HG02588 (cell line): ENCODE data around the gene UBE2O.
"Not testable (repeated sequence)": the region's sequence is repeated elsewhere in the genome, so short reads cannot be mapped to it uniquely, and the experiment has no call there.

ENCODE experiments used
- ATAC-seq: cut with Tn5 transposase; IDR thresholded peaks from one replicate; pipeline ENCODE4 v1.9.1; 2021; ENCODE audit warnings: mild to moderate bottlenecking, moderate library complexity; ENCODE audit not compliant: unreplicated experiment

Gene UBE2O

DNA sequence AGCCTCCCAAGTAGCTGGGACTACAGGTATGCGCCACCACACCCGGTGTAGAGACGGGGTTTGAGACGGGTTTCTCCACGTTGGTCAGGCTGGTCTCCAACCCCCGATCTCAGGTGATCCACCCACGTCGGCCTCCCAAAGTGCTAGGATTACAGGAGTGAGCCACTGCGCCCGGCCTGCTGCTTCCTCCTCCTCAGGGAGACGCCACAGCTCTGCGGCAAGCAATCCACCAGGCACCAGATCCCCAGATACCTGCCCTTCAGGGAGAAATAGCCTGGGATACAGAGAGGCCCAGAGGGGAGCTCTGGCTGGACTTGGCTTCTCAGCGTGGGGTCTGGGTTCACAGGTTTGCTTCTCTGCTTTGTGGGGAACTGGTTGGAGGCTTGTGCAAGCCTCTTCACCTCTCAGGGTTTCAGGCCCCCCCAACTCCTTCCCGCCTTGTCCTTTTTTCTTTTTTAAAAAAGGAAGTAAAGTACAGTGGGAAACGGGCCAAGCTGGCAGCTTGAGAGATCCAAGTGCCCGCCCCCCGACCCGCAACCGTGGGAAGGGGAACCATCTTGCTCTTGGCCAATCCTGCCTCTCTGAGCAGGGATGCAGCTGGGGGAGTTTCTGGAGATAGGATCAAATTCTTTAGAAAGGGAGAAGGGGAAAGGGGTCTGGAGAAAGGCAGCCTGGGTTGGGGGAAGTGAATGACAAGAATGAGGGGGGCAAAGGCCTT is 71.2 kb downstream of the UBE2O start:
- ATAC-seq: no peak

DNA sequence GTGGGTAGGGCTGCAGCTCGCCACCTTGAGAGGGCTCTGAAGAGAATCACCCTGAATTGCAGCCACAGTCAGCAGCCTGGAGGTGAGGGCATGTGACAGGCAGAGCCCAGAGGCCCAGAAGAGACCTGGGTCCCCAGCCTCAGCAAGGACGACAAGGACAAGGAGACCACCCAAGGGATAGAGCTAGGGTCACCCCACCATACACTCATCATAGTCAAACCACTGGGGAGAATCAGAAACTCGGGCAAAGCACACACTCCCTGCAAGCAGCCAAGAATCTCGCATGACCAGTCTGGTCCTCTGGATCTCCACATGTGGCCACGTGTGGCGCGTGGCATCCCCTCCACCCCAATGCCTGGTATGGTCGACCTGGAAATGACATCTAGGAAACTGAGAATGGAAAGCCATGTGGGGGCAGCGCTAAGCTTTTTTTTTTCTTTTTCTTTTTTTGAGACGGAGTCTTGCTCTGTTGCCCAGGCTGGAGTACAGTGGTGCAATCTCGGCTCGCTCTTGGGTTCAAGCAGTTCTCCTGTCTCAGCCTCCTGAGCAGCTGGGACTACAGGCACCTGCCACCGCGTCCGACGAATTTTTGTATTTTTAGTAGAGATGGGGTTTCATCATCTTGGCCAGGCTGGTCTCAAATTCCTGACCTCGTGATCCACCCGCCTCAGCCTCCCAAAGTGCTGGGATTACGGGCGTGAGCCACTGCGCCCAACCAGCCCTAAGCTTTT is 73.1 kb downstream of the UBE2O start:
- no peak for ATAC-seq

DNA sequence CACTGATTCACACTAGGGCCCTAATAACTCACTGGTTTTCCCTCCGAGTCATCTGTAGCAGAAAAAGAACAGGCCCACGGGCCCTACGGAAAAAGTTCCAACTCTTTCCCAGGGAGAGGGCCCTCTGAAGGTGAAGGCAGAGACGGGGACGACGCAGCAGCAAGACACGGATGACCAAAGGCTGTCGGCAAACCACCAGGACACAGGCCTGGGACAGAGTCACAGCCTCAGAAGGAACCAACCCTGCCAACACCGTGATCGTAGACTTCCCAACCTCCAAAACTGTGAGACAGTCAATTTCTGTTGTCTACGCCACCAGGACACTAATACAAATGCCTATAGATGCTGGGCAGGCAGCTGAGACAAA is 73.7 kb downstream of the UBE2O start:
- no peak for ATAC-seq

DNA sequence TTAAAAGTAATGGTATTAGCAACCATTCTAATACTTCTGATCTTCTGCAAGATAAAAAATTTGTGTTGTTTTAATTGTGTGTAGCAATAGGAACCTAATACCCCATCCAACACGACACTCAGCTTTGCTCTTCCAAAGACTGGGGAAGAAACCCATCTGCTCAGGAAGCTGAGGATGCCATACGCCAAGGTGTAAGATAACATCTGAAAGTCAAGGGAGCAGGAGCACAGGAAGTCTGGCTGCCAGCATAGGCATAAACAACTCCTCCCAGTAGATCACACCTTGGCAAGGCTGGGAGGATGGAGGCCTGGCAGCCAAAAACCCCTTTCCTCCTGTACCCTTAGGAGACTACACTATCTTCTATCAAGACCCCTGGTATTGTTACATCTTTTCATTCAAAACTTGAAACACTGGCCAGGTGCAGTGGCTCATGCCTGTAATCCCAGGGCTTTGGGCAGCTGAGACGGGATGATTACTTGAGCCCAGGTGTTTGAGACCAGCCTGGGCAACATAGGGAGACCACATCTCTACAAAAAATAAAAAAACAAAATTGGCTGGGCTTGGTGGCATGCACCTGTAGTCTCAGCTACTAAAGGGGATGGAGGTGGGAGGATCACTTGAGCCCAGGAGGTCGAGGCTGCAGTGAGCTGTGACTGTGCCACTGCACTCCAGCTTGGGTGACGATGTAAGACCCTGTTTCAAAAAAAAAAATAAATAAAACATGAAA is 74.2 kb downstream of the UBE2O start:
- ATAC-seq: no peak

DNA sequence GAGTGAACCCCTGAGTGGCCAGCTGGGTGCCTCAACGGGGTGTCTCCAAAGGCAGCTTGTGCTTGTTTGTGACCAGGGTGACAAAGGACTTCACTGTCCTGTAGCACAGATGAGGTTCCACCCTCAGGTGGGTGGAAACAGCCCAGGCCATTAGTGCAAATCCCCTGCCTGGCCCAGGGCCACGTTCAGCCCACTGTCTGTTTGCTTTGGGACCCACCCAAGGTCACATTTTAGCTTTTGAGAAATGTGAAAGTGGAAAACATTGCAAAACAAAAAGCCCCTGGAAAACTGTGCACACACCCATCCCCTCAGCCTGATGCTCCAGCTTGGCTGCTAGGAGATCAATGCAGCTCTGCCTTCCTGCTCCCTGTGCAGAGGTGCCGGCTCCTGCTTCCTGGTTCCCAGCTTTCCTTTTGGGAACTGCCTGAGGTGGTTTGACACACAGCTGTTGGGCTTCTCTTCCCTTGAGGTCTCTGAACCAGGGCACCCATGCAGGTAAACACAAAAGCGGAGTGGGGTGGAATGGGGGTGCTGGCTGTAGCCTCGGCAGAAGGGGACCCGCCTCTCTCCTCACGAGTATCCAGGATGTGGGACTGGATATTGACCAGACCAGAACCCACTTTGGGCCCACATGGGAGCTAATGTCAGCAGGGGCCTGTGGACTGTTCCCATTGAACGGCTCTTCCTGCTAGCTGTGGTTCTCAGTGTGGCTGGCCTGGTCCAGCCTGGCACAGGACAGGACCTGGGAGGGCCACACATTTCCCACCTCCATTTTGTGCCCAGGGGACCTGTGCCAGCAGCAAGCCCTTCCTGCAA is 76.4 kb downstream of the UBE2O start:
- no peak for ATAC-seq

DNA sequence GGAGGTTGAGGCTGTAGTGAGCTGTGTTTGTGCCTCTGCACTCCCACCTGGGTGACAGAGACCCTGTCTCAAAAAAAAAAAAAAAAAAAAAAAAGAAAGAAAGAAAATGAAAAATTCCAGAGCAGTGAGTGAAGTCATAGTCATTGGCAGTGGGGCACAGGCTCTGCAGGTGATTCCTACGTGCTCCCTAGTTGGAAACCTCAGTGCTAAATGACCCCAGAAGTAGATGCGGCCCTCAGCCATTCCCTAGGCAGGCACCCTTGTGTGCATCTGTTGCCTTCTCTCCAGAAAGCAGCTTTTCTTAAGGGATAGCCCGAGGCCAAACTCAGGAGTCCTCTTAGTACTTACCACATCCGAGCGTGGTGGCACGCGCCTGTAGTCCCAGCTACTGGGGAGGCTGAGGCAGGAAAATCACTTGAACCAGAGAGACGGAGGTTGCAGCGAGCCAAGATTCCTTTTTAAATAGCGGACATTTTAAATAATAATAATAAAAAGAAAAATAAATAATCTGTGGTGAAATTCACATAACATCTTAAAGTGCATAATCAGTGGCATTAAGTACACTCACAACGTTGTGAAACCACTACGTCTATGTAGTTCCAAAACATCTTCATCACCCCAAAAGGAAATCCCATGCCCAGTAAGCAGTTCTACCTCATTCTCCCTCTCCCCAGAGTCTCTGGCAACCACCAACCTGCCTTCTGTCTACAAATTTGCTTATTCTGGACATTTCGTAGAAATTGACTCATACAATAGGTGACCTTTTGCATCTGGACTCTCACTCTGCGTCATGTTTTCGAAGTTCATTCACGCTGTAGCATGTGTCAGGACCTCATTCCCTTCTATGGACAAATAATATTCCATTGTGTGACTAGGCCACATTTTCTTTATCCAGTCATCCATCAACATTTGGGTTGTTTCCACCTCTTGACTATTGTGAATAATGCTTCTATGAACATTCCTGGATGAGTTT is 81.0 kb downstream of the UBE2O start:
- ATAC-seq: no peak

DNA sequence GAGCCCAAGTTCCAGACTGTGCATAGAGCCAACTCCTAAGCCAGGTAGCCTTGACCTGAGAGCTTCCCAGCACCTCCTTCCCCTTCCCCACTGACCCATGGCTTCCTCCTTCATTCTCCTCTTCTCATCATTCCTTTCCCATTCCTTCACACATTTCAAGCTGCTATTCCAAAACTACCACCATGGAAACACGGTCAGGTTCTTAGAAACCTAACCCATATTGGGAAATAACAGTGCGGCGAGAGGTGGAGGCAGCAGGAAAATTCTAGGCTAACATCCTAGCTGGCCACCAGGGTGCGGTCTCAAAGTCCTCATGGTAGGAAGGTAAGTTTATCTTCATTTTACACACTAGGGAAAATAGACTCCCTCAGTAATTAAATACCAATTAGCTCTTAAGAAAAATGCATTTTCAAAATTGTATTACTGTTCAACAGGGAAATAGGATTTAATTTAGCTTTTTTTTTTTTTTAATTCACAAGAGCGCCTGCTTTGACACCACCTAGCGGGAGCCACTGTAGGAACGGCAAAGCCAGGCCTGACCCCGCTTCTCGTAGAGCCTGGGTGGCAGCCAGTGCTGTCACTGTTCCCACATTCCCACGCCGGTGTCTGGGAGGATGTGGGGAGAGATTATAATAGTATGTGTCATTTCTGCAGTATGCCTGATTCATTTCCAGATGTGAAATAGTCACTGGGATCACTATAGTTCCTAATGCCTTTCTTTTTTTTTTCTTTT is 82.5 kb downstream of the UBE2O start:
- no peak for ATAC-seq

DNA sequence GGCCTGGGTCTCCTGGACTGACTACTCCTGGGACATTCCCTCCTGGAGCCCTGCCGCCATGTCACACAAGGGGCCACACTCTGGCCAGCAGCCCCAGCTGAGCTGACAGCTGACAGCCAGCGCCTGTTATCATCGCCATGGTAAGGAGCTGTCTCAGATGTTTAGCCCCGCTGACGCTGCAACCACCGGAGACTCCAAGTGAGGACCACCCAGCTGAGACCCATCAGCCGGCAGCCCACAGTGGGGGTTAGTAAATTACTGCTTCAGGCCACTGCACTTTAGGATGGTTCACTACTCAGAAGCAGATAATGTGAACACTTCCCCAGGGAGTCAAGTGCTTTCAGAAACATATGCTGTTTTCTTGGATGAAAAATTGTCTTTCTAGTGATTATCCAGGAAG is 83.1 kb downstream of the UBE2O start:
- no peak for ATAC-seq

DNA sequence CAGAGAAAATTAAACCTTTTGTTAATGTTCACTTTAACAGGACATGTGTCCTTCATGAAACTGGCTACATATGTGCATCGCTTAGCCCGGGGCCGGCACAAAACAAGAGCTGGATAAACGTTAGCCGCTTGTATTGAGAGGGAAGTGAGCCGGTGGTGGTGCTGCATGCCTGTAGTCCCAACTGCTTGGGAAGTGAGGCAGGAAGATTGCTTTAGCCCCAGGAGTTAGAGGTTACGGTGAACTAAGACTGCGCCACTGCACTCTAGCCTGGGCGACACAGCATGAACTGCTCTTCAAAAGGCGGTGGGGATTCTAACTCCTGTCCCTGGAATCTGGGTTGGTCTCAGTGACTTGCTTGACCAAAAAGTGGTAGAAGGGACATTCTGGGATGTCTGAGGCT is 83.6 kb downstream of the UBE2O start:
- no peak for ATAC-seq

DNA sequence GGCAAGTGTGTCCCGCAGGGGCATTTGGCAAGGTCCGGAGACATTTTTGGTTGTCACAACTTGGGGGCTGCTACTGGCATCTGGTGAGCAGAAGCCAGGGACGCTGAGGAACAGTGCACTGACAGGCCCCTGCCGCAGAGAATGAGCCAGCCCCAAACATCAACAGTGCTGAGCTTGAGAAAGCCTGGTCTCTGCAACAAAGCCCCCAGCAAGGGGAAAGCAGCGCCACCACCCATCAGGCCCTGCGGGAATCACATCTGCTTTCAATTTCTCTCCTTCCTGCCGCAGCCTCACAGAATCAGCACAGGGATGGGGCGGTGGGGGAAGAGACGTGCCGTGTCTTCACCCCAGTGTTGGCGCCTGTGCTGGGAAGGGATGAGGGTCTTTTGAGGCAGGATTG is 84.4 kb downstream of the UBE2O start:
- ATAC-seq: no peak

DNA sequence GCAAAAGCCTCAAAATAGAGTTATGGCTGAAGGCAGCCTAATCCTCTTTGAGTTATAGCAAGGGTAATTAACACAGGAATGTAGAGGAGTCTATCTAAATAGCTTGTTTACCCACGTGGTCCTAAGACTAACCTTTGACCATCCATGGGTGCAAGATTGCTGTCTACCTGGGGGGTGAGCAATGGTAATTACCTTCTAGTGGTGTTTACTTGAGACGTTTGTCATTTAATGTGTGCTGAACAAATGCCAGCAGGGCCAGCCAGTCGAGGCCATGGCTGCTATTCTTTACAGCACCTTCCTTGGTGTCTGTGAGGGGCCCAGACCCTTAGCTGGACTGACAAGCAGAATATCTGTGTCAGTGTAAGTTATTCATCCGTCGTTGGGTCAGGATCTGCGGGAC is 85.3 kb downstream of the UBE2O start:
- no peak for ATAC-seq

DNA sequence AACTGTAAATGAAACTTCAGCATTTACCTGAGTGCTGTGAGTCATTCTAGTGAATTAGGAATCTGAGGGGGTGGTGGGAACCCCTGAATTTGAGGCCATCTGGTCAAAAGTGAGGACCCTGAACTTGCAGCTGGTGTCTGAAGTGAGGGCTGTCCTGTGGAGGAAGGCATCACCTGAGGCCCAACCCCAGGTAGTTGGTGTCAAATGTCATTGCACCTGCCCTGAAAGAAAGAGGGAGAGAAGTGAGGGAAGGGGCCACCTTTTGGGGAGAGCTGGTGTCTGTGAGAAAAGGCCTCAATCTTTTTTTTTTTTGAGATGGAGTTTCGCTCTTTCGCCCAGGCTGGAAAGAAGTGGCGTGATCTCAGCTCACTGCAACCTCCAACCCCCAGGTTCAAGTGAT is 86.7 kb downstream of the UBE2O start:
- no peak for ATAC-seq

DNA sequence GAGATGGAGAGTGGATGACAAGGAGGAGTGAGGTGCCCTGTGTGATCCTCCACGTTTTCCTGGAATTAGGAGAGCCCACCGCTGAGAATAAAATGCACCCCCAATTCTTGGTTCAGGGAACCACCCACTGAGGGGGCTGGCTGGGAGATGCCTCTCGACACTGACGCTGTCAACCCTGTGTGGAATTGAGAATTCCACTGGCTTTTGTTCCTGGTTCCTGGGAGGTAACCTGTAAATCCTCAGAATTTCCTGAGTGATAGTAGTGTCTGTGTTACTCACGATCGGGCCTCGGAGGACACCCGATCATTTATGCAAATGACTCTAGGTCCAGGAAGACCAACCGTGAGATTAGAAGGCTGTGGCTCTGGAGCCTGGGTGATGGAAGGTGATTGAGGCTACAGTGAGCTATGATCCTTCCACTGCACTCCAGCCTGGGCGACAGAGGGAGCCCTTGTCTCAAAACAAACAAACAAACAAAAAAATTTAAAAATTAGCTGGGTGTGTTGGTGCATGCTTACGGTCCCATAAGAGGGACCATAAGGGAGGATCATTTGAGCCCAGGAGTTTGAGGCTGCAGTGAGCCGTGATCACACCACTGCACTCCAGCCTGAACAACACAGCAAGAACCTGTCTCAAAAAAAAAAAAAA is 87.6 kb downstream of the UBE2O start:
- ATAC-seq: no peak

DNA sequence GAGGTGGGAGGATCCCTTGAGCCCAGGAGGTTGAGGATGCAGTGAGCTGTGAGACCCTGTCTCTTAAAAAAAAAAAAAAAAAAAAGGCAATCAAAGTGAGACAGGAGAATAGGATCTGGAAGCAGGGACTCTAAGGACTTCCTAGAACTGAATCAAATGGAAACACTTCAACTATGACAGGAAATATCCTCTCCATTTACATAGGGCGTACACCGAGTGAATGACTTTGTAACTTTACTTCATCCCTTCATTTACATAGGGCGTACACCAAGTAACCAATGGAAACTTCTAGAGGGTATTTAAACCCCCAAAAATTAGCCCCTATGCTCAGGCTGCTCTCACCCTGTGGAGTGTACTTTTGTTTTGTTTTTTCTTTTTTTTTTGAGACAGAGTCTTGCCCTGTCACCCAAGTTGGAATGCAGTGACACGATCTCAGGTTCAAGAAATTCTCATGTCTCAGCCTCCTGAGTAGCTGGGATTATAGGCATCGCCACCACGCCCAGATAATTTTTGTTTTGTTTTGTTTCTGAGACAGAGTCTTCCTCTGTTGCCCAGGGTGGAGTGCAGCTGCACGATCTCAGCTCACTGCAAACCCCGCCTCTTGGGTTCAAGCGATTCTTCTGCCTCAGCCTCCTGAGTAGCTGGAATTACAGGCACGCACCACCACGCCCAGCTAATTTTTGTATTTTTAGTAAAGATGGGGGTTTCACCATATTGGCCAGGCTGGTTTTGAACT is 89.7 kb downstream of the UBE2O start:
- ATAC-seq: no peak

DNA sequence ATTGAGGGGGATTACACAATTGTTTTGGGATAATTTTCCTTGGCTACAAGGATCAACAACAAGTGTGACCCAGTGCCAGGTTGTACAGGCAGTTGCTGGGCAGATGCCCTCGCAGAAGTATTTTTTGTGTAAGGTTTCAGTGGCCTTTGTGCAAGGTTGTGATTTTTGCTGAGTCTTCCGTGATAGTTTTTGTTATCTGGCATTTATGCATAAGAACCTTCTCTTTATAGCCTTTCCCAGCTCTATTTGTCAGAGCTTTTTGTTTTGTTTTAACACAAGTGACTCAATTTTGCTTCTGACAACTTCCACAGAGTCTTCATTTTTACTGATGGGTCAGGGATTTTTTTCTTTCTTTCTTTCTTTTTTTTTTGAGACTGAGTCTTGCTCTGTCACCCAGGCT is 92.5 kb downstream of the UBE2O start:
- ATAC-seq: no peak

DNA sequence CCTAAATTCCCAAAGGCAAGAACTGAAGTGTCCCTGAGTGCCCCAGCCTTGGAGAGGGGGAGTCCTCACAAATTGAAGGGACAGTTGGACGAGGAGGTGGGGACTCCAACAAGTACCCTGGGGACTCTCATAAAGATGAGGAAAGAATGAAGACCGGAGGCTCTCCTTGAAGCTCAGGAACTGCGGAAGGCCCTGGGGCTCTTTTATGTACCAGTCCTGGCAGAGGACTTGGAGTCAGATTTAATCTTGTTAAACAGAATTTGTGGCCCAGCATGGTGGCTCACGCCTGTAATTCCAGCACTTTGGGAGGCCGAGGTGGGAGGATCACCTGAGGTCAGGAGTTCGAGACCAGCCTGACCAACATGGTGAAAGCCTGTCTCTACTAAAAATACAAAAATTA is 93.2 kb downstream of the UBE2O start:
- ATAC-seq: not testable (repeated sequence)

DNA sequence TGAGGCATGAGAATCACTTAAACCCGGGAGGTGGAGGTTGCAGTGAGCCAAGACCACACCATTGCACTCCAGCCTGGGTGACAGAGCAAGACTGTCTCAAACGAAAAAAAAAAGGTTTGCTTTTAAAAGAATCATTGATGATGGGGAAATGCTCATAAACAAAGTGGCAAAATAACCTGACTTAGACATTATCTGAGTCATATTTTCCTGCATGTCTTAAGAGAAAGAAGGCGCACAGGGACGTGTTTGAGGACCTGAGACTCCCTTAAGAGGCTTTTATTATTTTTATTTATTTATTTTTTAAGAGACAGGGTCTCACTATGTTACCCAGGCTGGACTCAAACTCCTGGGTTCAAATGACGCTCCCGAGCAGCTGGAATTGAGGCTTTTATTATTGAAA is 93.6 kb downstream of the UBE2O start:
- no peak for ATAC-seq

DNA sequence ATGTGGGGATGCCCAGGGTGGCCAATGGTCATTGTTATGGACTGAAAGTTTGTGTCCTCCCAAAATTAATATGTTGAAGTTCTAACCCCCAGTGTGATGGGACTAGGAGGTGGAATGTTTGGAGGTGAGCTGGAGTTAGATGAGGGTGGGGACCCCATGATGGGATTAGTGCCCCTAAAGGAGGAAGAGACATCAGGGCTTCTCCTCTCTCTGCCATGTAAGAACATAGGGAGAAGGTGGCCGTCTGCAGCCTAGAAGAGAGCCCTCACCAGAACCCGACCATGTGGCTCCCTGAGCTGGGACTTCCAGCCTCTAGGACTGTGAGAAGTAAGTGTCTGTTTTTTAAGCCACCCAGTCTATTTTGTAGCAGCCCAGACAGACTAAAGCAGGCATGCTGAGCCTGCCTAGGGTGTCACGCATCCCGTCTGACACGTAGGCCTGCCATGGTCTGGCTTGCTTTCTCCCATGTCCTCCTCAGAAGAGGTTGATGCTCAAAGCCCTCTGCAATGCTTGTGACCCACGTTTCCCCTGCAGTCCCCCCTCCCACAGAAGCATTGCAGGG is 95.3 kb downstream of the UBE2O start:
- no peak for ATAC-seq
